Osteocyte (in vitro differentiated cells): ENCODE measurements around the gene WDR88. TPM values are rescaled to one million over a fixed set of nuclear protein-coding genes. Genes with fewer than 3 reads are reported as not detected.
"Not testable (repeated sequence)": the region's sequence is repeated elsewhere in the genome, so short reads cannot be mapped to it uniquely, and the experiment has no call there.

ENCODE experiments used
- DNase-seq: peaks from one replicate; pipeline ENCODE4 v3.0.0; 2021; ENCODE audit warnings: mixed read lengths; ENCODE audit not compliant: unreplicated experiment; ENCODE audit errors: extremely low spot score
- H3K27ac Mint-ChIP-seq: one replicate; pipeline ENCODE4 v1.8.0; 2021; ENCODE audit warnings: mild to moderate bottlenecking, mixed read lengths; ENCODE audit not compliant: unreplicated experiment
- H3K27me3 Mint-ChIP-seq: one replicate; pipeline ENCODE4 v1.8.0; 2021; ENCODE audit warnings: mixed read lengths; ENCODE audit not compliant: unreplicated experiment
- H3K36me3 Mint-ChIP-seq: one replicate; pipeline ENCODE4 v1.8.0; 2021; ENCODE audit warnings: mixed read lengths; ENCODE audit not compliant: unreplicated experiment
- H3K4me1 Mint-ChIP-seq: one replicate; pipeline ENCODE4 v1.8.0; 2021; ENCODE audit warnings: mixed read lengths; ENCODE audit not compliant: unreplicated experiment
- H3K4me3 Mint-ChIP-seq: one replicate; pipeline ENCODE4 v1.8.0; 2021; ENCODE audit warnings: mild to moderate bottlenecking, moderate library complexity, mixed read lengths; ENCODE audit not compliant: unreplicated experiment
- H3K9me3 Mint-ChIP-seq: one replicate; pipeline ENCODE4 v1.8.0; 2021; ENCODE audit warnings: mixed read lengths; ENCODE audit not compliant: unreplicated experiment
- total RNA-seq: library from RNA; stranded (reverse); gene quantifications from 2 replicates; pipeline ENCODE4 v1.2.1, GENCODE V29; 2021
- TF ChIP-seq, protein P1 (sequence below): fragments of 200-600 bp; sonication (generic); IDR thresholded peaks from 2 replicates; pipeline ENCODE4 v1.5.0; 2021; ENCODE audit warnings: antibody characterized with exemption, mild to moderate bottlenecking, moderate library complexity

The WDR88 gene
- total RNA-seq, 1 donor from 2014 or later: not detected

DNA sequence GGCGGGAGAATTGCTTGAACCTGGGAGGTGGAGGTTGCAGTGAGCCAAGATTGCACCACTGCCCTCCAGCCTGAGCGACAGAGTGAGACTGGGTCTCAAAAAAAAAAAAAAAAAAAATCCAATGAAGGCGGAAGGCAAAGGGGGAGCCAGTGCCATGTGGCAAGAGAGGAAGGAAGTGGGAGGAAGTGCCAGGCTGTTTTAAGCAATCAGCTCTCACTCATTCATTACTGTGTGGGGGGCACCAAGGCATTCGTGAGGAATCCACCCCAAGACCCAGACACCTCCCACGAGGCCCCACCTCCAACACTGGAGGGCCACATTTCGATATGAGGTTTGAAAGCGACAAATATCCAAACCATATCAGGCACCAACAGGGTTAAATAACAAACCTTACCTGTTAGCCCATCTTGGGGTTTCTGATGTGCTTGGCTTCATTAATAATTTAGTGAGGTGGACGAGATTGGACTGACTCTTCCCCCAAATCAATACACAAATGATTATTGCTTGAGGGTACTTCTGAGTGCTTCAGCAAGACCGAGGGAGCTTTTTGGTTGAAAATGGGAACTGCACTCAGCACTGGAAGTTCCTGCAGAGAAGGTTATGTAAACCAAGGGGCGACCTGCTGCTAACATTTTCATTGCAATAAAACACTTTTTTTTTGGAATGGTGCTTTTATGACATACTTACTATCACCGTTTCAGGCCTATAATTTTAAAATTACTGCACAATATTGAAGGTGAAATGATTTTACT, 54.7 kb downstream of the WDR88 start:
- TF ChIP-seq, protein P1, sequence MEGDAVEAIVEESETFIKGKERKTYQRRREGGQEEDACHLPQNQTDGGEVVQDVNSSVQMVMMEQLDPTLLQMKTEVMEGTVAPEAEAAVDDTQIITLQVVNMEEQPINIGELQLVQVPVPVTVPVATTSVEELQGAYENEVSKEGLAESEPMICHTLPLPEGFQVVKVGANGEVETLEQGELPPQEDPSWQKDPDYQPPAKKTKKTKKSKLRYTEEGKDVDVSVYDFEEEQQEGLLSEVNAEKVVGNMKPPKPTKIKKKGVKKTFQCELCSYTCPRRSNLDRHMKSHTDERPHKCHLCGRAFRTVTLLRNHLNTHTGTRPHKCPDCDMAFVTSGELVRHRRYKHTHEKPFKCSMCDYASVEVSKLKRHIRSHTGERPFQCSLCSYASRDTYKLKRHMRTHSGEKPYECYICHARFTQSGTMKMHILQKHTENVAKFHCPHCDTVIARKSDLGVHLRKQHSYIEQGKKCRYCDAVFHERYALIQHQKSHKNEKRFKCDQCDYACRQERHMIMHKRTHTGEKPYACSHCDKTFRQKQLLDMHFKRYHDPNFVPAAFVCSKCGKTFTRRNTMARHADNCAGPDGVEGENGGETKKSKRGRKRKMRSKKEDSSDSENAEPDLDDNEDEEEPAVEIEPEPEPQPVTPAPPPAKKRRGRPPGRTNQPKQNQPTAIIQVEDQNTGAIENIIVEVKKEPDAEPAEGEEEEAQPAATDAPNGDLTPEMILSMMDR: no peak
- Mint-ChIP-seq H3K4me3 (no peak overlapping the region), H3K9me3 (no peaks in the 10 kb centered on the region), H3K27me3 (peaks cover 6% of the 10 kb centered on the region), H3K4me1 (peaks cover 2% of the 10 kb centered on the region), H3K27ac (no peak overlapping the region), H3K36me3 (no peaks in the 10 kb centered on the region)
- DNase-seq: no peak

DNA sequence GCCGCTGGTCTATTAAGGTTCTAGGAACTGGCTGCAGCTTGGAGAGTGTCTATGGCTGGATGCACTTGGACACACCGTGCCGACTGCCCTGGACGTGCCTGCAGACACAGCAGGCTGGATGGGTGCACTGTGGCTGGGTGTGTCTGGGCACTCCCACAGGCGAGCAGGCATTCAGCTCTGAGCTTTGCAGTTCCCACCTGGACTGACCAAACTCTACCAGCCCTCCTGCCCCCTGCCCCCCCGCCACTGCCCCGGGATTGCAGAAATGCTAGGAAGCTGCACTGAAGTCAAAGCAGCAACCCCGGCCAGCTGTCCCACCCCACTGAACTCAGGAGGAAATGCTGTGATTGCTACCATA, 55.2 kb downstream of the WDR88 start:
- H3K4me3 Mint-ChIP-seq: no peak overlapping the region
- TF ChIP-seq, protein P1: no peak
- no peaks in the 10 kb centered on the region for H3K36me3 Mint-ChIP-seq
- peaks cover 2% of the 10 kb centered on the region for H3K4me1 Mint-ChIP-seq
- H3K9me3 Mint-ChIP-seq: no peaks in the 10 kb centered on the region
- no peak for DNase-seq
- H3K27me3 Mint-ChIP-seq: peaks cover 6% of the 10 kb centered on the region
- no peak overlapping the region for H3K27ac Mint-ChIP-seq

DNA sequence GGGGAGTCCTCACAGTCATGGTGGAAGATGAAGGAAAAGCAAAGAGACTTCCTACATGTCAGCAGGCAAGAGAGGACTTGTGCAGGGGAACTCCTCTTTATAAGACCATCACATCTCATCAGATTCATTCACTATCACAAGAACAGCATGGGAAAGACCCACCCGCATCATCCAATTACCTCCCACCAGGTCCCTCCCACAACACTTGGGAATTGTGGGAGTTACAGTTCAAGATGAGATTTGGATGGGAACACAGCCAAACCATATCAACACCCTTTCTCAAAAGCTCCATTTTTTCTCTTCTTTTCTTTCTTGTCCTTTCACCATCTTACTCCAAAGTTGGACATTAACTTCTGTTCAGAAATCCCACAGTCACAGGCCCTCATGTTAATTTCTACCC, 57.5 kb downstream of the WDR88 start:
- H3K4me1 Mint-ChIP-seq: no peaks in the 10 kb centered on the region
- no peaks in the 10 kb centered on the region for H3K36me3 Mint-ChIP-seq
- TF ChIP-seq, protein P1: no peak
- H3K27ac Mint-ChIP-seq: no peak overlapping the region
- DNase-seq: no peak
- no peaks in the 10 kb centered on the region for H3K9me3 Mint-ChIP-seq
- peaks cover 6% of the 10 kb centered on the region for H3K27me3 Mint-ChIP-seq
- H3K4me3 Mint-ChIP-seq: no peak overlapping the region

DNA sequence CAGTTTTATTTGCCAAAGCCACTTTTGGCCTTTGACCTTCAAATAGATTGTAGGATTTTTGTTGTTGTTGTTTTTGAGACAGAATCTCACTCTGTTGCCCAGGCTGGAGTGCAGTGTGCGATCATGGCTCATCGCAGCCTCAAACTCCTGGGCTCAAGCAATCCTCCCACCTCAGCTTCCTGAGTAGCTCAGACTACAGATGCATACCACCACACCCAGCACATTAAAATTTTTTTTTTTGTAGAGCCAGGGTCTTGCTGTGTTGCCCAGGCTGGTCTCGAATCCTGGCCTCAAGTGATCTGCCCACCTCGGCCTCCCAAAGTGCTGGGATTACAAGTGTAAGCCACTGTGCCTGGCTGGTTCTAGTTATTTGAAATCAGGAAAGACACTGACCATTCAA, 59.2 kb downstream of the WDR88 start:
- not testable (repeated sequence) for H3K9me3 Mint-ChIP-seq, DNase-seq, H3K4me3 Mint-ChIP-seq, H3K36me3 Mint-ChIP-seq, H3K4me1 Mint-ChIP-seq, H3K27ac Mint-ChIP-seq, H3K27me3 Mint-ChIP-seq

DNA sequence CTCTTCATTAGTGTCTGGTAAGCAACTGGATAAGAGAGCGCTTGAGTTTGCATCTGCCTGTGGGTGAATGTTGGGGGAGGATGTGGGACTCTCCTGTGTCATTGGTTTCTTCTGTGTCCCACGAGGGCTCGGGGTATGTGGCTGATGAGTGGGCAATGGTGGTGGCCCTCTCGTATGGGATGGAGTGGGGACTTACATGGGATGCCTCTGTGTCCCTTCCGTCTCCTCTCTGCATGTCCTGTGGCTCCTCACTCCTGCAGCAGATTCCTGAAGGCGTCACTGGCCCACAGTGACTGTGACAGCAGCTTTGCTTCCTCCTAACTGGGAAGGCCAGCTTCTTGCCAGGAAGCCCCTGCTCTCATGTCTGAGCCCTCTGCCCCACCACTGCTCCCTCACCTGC, 59.6 kb downstream of the WDR88 start:
- Mint-ChIP-seq H3K9me3 (no peaks in the 10 kb centered on the region), H3K27ac (no peak overlapping the region), H3K4me3 (no peak overlapping the region), H3K27me3 (peaks cover 6% of the 10 kb centered on the region), H3K4me1 (peaks cover 5% of the 10 kb centered on the region), H3K36me3 (no peaks in the 10 kb centered on the region)
- DNase-seq: no peak
- TF ChIP-seq, protein P1: no peak
